Measurements from ENCODE around the gene PRG3. TPM values are rescaled to one million over a fixed set of nuclear protein-coding genes. Genes with fewer than 3 reads are reported as not detected.

The PRG3 gene
- total and polyA plus RNA-seq, 2 of the 13 experiments (the other 11 are each of a cell fraction or from before 2014, with no cell fraction given) = not detected

DNA sequence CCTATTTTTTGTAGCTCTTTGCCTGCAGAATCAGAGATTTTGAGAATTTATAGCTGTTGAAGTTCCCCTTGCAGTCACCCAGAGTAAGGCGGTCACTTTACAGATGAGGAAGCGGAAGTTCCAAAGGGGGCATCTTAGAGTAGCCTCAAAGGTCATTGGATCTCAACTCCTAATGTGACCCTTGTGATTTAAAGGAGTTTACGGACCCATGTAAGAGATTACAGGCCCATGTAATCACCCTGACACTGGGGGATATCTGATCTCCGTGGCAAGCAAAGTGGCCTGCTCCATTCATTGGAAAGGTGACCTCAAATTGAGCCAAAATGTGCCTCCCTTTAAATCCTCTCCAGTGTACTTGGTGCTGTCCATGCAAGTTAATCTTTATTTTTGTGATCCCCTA is 27.1 kb downstream of the PRG3 start:
- peaks cover 0 to 8% of the 10 kb centered on the region in 2 experiments; a peak in 4 of 5 replicates for H3K27me3 ChIP-seq (ENCODE audit: control insufficient read depth in 1 of 2, insufficient read depth in 2 of 2, low read length in 2 of 2)
- no peak for FAIRE-seq
- ChIA-PET CTCF (ENCODE audit: low intra/inter-chr PET ratio, low total read pairs) (no interaction called here), POLR2A (no interaction called here)
- no peak overlapping the region for H3K27ac ChIP-seq (ENCODE audit: extremely low read length, insufficient read depth, low read length)
- H4K20me1 ChIP-seq (ENCODE audit: insufficient read depth, low read length) = no peaks in the 10 kb centered on the region
- H3K4me1 ChIP-seq (ENCODE audit: insufficient read depth, low read length) = peaks cover 10% of the 10 kb centered on the region
- WGBS (ENCODE audit: low lambda C conversion rate) = 57% methylated on average over 4 of the region's 4 CpGs
- DNase-seq (ENCODE audit: low spot score) = no peak
- H3K4me2 ChIP-seq (ENCODE audit: low read depth, low read length) = no peak overlapping the region
- in situ Hi-C loops (cut with HindIII; ENCODE audit: extremely low pct_ligation_motif_present, low pct_unique_long_range_greater_than_20kb) (loop anchor here (10.0 kb wide), 1 partner anchor 509 kb away; no protein-coding TSS in a partner anchor), intact Hi-C loops (cut with micrococcal nuclease; ENCODE audit: unreplicated experiment) (no loop called here)
- BruUV-seq (replicated peaks) = no TSS peak
- no peak for TF ChIP-seq TEAD3 (CRISPR knock-in tag; optimal IDR thresholded peaks at IDR 0.05; ENCODE audit: borderline replicate concordance)
- no peak for TF ChIP-seq RFXAP (CRISPR knock-in tag; IDR thresholded peaks at IDR 0.05; ENCODE audit: borderline replicate concordance)
- no peak for TF ChIP-seq ARNTL (CRISPR knock-in tag; IDR thresholded peaks at IDR 0.05)
- no peak for TF ChIP-seq BCL6 (CRISPR knock-in tag; IDR thresholded peaks at IDR 0.05)
- no peak for TF ChIP-seq ZBTB8A (CRISPR knock-in tag; IDR thresholded peaks at IDR 0.05; ENCODE audit: borderline replicate concordance, low read depth)
- TF ChIP-seq, protein P1, sequence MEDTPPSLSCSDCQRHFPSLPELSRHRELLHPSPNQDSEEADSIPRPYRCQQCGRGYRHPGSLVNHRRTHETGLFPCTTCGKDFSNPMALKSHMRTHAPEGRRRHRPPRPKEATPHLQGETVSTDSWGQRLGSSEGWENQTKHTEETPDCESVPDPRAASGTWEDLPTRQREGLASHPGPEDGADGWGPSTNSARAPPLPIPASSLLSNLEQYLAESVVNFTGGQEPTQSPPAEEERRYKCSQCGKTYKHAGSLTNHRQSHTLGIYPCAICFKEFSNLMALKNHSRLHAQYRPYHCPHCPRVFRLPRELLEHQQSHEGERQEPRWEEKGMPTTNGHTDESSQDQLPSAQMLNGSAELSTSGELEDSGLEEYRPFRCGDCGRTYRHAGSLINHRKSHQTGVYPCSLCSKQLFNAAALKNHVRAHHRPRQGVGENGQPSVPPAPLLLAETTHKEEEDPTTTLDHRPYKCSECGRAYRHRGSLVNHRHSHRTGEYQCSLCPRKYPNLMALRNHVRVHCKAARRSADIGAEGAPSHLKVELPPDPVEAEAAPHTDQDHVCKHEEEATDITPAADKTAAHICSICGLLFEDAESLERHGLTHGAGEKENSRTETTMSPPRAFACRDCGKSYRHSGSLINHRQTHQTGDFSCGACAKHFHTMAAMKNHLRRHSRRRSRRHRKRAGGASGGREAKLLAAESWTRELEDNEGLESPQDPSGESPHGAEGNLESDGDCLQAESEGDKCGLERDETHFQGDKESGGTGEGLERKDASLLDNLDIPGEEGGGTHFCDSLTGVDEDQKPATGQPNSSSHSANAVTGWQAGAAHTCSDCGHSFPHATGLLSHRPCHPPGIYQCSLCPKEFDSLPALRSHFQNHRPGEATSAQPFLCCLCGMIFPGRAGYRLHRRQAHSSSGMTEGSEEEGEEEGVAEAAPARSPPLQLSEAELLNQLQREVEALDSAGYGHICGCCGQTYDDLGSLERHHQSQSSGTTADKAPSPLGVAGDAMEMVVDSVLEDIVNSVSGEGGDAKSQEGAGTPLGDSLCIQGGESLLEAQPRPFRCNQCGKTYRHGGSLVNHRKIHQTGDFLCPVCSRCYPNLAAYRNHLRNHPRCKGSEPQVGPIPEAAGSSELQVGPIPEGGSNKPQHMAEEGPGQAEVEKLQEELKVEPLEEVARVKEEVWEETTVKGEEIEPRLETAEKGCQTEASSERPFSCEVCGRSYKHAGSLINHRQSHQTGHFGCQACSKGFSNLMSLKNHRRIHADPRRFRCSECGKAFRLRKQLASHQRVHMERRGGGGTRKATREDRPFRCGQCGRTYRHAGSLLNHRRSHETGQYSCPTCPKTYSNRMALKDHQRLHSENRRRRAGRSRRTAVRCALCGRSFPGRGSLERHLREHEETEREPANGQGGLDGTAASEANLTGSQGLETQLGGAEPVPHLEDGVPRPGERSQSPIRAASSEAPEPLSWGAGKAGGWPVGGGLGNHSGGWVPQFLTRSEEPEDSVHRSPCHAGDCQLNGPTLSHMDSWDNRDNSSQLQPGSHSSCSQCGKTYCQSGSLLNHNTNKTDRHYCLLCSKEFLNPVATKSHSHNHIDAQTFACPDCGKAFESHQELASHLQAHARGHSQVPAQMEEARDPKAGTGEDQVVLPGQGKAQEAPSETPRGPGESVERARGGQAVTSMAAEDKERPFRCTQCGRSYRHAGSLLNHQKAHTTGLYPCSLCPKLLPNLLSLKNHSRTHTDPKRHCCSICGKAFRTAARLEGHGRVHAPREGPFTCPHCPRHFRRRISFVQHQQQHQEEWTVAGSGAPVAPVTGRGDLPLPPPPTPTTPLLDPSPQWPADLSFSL (CRISPR knock-in tag; IDR thresholded peaks at IDR 0.05) = no peak
- TF ChIP-seq ZNF225 (CRISPR knock-in tag; IDR thresholded peaks at IDR 0.05) = no peak
- TF ChIP-seq AKAP8 (CRISPR knock-in tag; IDR thresholded peaks at IDR 0.05) = no peak
- TF ChIP-seq, protein P2, sequence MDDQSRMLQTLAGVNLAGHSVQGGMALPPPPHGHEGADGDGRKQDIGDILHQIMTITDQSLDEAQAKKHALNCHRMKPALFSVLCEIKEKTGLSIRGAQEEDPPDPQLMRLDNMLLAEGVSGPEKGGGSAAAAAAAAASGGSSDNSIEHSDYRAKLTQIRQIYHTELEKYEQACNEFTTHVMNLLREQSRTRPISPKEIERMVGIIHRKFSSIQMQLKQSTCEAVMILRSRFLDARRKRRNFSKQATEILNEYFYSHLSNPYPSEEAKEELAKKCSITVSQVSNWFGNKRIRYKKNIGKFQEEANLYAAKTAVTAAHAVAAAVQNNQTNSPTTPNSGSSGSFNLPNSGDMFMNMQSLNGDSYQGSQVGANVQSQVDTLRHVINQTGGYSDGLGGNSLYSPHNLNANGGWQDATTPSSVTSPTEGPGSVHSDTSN (CRISPR knock-in tag; IDR thresholded peaks at IDR 0.05; ENCODE audit: borderline replicate concordance) = no peak
- TF ChIP-seq NR1H2 (CRISPR knock-in tag; IDR thresholded peaks at IDR 0.05; ENCODE audit: borderline replicate concordance, low read depth) = no peak
- TF ChIP-seq ZNF629 (CRISPR knock-in tag; conservative IDR thresholded peaks at IDR 0.05) = no peak
- TF ChIP-seq ZNF337 (CRISPR knock-in tag; IDR thresholded peaks at IDR 0.05; ENCODE audit: borderline replicate concordance, low read depth) = no peak
- no peak for ATAC-seq
- H3K9me3 ChIP-seq (ENCODE audit: low read length) = no peaks in the 10 kb centered on the region
- no peaks in the 10 kb centered on the region for H3K79me2 ChIP-seq (ENCODE audit: insufficient read depth, low read length)
- no peak overlapping the region for H3K9ac ChIP-seq (ENCODE audit: insufficient read depth, low read depth, low read length)
- no peak overlapping the region for H2AFZ ChIP-seq (ENCODE audit: low read length)
- no peak overlapping the region for H3K4me3 ChIP-seq (replicated peaks in 1 of 3; ENCODE audit: insufficient read depth in 1 of 3, low read depth in 2 of 3, low read length in 3 of 3)
- H3K36me3 ChIP-seq (replicated peaks in 1 of 2; ENCODE audit: control insufficient read depth in 1 of 2, insufficient read depth in 2 of 2, low read length in 2 of 2) = no peaks in the 10 kb centered on the region

All from HepG2 (cell line).